OCI-LY3 (cell line): Measurements from ENCODE around the gene TP53I11.

Experiments used
- H2AFZ ChIP-seq: fragments of 200-600, 300-600 bp; shearing (Covaris generic); 2 replicates; pipeline ENCODE4 v1.6.0; 2014; ENCODE audit warnings: antibody characterized with exemption, low read depth, low read length
- H3K27ac ChIP-seq: fragments of 200-600, 300-600 bp; sonication (generic); 2 replicates; pipeline ENCODE4 v1.5.1; 2014; ENCODE audit warnings: mild to moderate bottlenecking, low read length, moderate library complexity, mixed read lengths
- H3K27me3 ChIP-seq: fragments of 200-600, 300-600 bp; sonication (generic); 2 replicates; pipeline ENCODE4 v1.6.1; 2014; ENCODE audit warnings: low read depth, low read length, mixed read lengths
- H3K36me3 ChIP-seq: fragments of 200-600, 300-600 bp; sonication (generic); replicated peaks from 2 replicates; pipeline ENCODE3; 2014; ENCODE audit warnings: low read depth, low read length, mixed read lengths
- H3K4me1 ChIP-seq: fragments of 300-600, 200-600 bp; sonication (generic); 2 replicates; pipeline ENCODE4 v1.6.1; 2014; ENCODE audit warnings: low read length, mixed read lengths
- H3K4me2 ChIP-seq: fragments of 200-600, 300-600 bp; sonication (generic); 2 replicates; pipeline ENCODE4 v1.6.1; 2014; ENCODE audit warnings: low read length, mixed read lengths
- H3K4me3 ChIP-seq: fragments of 300-600, 200-600 bp; sonication (generic); 2 replicates; pipeline ENCODE4 v1.5.1; 2014; ENCODE audit warnings: antibody characterized with exemption, mild to moderate bottlenecking, low read length, moderate library complexity
- H3K79me2 ChIP-seq: fragments of 300-600, 200-600 bp; shearing (Covaris generic); 2 replicates; pipeline ENCODE4 v1.6.1; 2014; ENCODE audit warnings: mild to moderate bottlenecking, low read length, mixed read lengths
- H3K9ac ChIP-seq: fragments of 300-600, 200-600 bp; shearing (Covaris generic); 2 replicates; pipeline ENCODE4 v1.6.0; 2014; ENCODE audit warnings: mild to moderate bottlenecking, low read length, moderate library complexity
- H3K9me3 ChIP-seq: fragments of 200-600, 300-600 bp; shearing (Covaris generic); 2 replicates; pipeline ENCODE4 v1.6.1; 2014; ENCODE audit warnings: low read length, mixed read lengths; ENCODE audit not compliant: insufficient read depth
- H4K20me1 ChIP-seq: fragments of 200-600, 300-600 bp; sonication (generic); 2 replicates; pipeline ENCODE4 v1.6.1; 2016; ENCODE audit warnings: low read length, mixed read lengths; ENCODE audit not compliant: insufficient read depth
- CTCF ChIP-seq: fragments of 200-600, 300-600 bp; sonication (generic); IDR thresholded peaks from 2 replicates; pipeline ENCODE4 v1.5.1; 2014; ENCODE audit warnings: antibody characterized with exemption, low read length, low read depth
- EZH2phosphoT487 ChIP-seq: fragments of 200-600 bp; shearing (Covaris generic); IDR thresholded peaks from 2 replicates; pipeline ENCODE4 v1.6.1; 2018; ENCODE audit warnings: antibody characterized with exemption, mixed run types, low read depth

The TP53I11 gene

DNA sequence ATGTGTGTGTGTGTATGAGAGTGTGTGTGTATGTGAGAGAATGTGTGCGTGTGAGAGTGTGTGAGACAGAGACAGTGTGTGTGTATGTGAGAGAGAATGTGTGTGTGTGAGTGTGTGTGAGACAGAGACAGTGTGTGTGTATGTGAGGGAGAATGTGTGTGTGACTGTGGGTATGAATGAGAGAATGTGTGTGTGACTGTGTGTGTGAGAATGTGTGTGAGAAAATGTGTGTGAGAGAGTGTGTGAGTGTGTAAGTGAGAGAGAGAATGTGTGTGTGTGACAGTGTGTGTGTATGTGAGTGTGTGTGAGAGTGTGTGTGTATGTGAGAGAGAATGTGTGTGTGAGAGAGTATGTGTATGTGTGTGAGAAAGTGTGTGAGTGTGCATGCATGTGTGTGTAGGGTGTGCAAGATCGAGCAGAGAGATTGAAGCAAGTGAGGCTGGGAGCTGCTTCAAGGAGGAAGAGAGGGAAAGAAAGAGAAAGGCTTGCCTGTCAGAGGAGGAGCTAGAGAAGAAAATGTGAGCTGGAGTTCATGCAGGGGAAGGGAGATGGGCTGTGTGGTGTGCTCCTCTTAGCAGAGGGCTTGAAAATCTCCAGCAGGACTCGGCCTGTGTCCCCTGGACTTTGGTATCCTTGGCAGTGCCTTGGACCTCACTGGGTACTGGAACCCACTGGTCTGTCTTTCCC, 27.7 kb upstream of the TP53I11 start:
- no peak overlapping the region for H3K9ac ChIP-seq
- TF ChIP-seq EZH2phosphoT487 (no peak), CTCF (no peak)
- no peak overlapping the region for H3K27ac ChIP-seq
- H3K36me3 ChIP-seq: no peaks in the 10 kb centered on the region
- no peak overlapping the region for H3K4me2 ChIP-seq
- no peak overlapping the region for H2AFZ ChIP-seq
- no peaks in the 10 kb centered on the region for H3K9me3 ChIP-seq
- H4K20me1 ChIP-seq: no peaks in the 10 kb centered on the region
- no peaks in the 10 kb centered on the region for H3K27me3 ChIP-seq
- H3K79me2 ChIP-seq: no peaks in the 10 kb centered on the region
- peaks cover under 1% of the 10 kb centered on the region for H3K4me1 ChIP-seq
- no peak overlapping the region for H3K4me3 ChIP-seq

GRCh38 chr11:44977493-44977984, 26.9 kb upstream of the TP53I11 start:
- H3K27ac ChIP-seq: no peak overlapping the region
- TF ChIP-seq EZH2phosphoT487 (no peak), CTCF (peak; percentile 24)
- no peak overlapping the region for H2AFZ ChIP-seq
- H3K9ac ChIP-seq: no peak overlapping the region
- no peaks in the 10 kb centered on the region for H4K20me1 ChIP-seq
- no peaks in the 10 kb centered on the region for H3K36me3 ChIP-seq
- H3K27me3 ChIP-seq: no peaks in the 10 kb centered on the region
- no peak overlapping the region for H3K4me2 ChIP-seq
- no peak overlapping the region for H3K4me3 ChIP-seq
- no peaks in the 10 kb centered on the region for H3K79me2 ChIP-seq
- no peaks in the 10 kb centered on the region for H3K9me3 ChIP-seq
- no peaks in the 10 kb centered on the region for H3K4me1 ChIP-seq

DNA sequence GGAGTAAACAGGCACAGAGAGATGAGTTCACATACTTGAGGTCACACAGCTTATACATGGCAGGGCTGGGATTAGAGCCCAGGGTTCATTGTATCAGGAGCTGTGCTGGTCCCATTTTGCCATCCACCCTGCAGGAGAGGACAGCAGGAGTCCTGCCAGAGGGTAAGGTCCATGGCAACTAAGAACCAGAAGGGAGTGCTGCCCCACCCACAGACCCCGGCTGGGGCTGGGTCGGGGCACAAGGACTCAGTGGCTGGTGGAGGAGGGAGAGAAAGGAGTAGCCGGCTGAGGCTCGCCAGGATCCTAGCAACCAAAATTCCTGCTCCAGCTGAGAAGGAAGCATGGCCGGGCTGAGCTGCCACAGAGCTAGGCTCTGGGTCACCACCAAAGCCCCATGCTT, 25.9 kb upstream of the TP53I11 start:
- TF ChIP-seq EZH2phosphoT487 (no peak), CTCF (no peak)

GRCh38 chr11:44974402-44975000, 23.8 kb upstream of the TP53I11 start:
- Histone ChIP-seq H3K79me2 (no peaks in the 10 kb centered on the region), H3K27me3 (no peaks in the 10 kb centered on the region), H3K9me3 (no peaks in the 10 kb centered on the region), H3K36me3 (no peaks in the 10 kb centered on the region), H3K9ac (no peak overlapping the region), H3K4me2 (no peak overlapping the region), H3K4me1 (no peaks in the 10 kb centered on the region), H3K4me3 (no peak overlapping the region), H4K20me1 (no peaks in the 10 kb centered on the region), H2AFZ (no peak overlapping the region), H3K27ac (no peak overlapping the region)
- TF ChIP-seq EZH2phosphoT487 (no peak), CTCF (no peak)

More for the DNA sequence above, 25.9 kb upstream of the TP53I11 start:
- H3K27me3 ChIP-seq: no peaks in the 10 kb centered on the region
- H3K4me2 ChIP-seq: no peak overlapping the region
- H3K4me3 ChIP-seq: no peak overlapping the region
- no peaks in the 10 kb centered on the region for H3K36me3 ChIP-seq
- no peaks in the 10 kb centered on the region for H3K79me2 ChIP-seq
- no peaks in the 10 kb centered on the region for H4K20me1 ChIP-seq
- H2AFZ ChIP-seq: no peak overlapping the region
- H3K4me1 ChIP-seq: no peaks in the 10 kb centered on the region
- H3K9ac ChIP-seq: no peak overlapping the region
- no peak overlapping the region for H3K27ac ChIP-seq
- H3K9me3 ChIP-seq: no peaks in the 10 kb centered on the region
